Endothelial cell of umbilical vein (primary cell): ENCODE data around the gene PLXNA4.

Source experiments
- EZH2 ChIP-seq: IDR thresholded peaks from 2 replicates; pipeline ENCODE4 v1.6.1; 2012; ENCODE audit warnings: borderline replicate concordance, low read depth, mild to moderate bottlenecking, moderate library complexity, low read length, inconsistent platforms; ENCODE audit not compliant: severe bottlenecking
- MAX ChIP-seq: IDR thresholded peaks from 2 replicates; pipeline ENCODE4 v1.6.1; 2011; ENCODE audit not compliant: insufficient read depth, insufficient read length
- POLR2A ChIP-seq: IDR thresholded peaks from 2 replicates; pipeline ENCODE4 v1.6.1; 2012; ENCODE audit warnings: low read depth, mild to moderate bottlenecking, control low read depth, low read length

GRCh38 chr7:132243051-132243450 lies 333.2 kb downstream of the PLXNA4 start:
- TF ChIP-seq MAX (no peak), POLR2A (no peak), EZH2 (no peak)
